ENCODE measurements around the gene ZBED3. TPM values are rescaled to one million over a fixed set of nuclear protein-coding genes. Genes with fewer than 3 reads are reported as not detected.

ZBED3 gene
- total RNA-seq, 1 experiment from 2014 or later = 6.8 TPM

DNA sequence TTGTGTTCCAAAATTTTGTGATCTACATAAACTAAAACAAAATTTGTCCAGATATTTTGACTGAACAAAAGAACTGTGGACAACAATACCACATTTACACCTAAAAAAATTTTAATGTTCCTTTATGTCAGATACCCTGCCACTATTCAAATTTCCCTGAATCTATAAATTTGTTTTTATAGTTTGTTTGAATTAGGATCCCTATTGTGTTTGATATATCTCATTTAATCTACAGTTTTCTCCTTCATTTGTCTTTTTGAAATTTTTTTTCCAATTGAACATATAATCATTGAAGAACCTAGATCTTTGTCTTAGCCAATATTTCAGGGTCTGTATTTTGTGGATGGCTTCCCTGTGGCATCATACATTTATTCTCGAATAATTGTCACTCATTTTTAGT lies 51.1 kb downstream of the ZBED3 start:
- CTCF ChIA-PET = no interaction called here
- H3K9me3 ChIP-seq (ENCODE audit: control insufficient read depth, insufficient read depth, low read depth, low read length) = no peaks in the 10 kb centered on the region
- ATAC-seq (no peak), DNase-seq (ENCODE audit: low read depth, low spot score) (no peak)
- peaks cover 28% of the 10 kb centered on the region for H3K36me3 ChIP-seq (ENCODE audit: control insufficient read depth, insufficient read depth, low read length)
- no peak for TF ChIP-seq TCF7L2 (IDR thresholded peaks at IDR 0.05; ENCODE audit: low read depth, low read length)
- H3K27ac ChIP-seq (ENCODE audit: low read length) = no peak overlapping the region
- no peak overlapping the region for H3K4me3 ChIP-seq (ENCODE audit: low read depth in 2 of 2, low read length in 2 of 2)
- H3K27me3 ChIP-seq (ENCODE audit: control insufficient read depth, insufficient read depth, low read length) = no peaks in the 10 kb centered on the region
- intact Hi-C loops (cut with micrococcal nuclease; ENCODE audit: unreplicated experiment) = no loop called here
- H3K4me1 ChIP-seq (ENCODE audit: control insufficient read depth, insufficient read depth, low read length) = peaks cover 8% of the 10 kb centered on the region
- no TSS peak for BruUV-seq (replicated peaks)
- in situ Hi-C loops (cut with HindIII; ENCODE audit: low pct_unique_long_range_greater_than_20kb, low sequenced_read_pairs) = no loop called here
- POLR2A ChIA-PET = no interaction called here

DNA sequence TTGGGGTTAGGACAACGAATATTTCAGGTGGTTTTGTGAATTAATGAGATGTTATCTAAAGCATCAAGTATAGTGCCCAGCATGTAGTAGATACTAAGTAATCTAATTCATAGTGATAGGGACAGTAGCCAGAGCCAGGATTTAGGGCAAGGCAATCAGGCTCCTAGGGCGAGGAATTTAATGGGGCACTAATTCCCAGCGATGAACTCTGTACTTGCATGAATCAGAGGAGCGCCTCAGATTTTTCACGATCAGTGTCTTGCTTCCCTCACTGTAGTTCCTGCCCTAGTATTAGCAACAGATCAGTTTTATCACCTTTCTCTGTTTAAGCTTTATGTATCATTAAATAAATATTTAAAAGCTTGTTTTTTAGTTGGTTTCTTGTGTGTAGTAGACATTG lies 53.7 kb downstream of the ZBED3 start:
- H3K4me3 ChIP-seq (ENCODE audit: low read depth in 2 of 2, low read length in 2 of 2) = no peak overlapping the region
- ChIA-PET CTCF (no interaction called here), POLR2A (no interaction called here)
- peaks cover 17% of the 10 kb centered on the region; the same call in 1 of the 2 replicates for H3K9me3 ChIP-seq (ENCODE audit: control insufficient read depth, insufficient read depth, low read depth, low read length)
- DNase-seq (ENCODE audit: low read depth, low spot score) (no peak), ATAC-seq (no peak)
- no peak overlapping the region for H3K27ac ChIP-seq (ENCODE audit: low read length)
- TF ChIP-seq SIN3A (IDR thresholded peaks at IDR 0.05; ENCODE audit: borderline replicate concordance, insufficient read depth, low read depth, low read length) (no peak), TCF7L2 (IDR thresholded peaks at IDR 0.05; ENCODE audit: low read depth, low read length) (no peak), POLR2AphosphoS5 (IDR thresholded peaks at IDR 0.05; ENCODE audit: low read depth, low read length) (no peak)
- TF ChIP-seq, protein P1, sequence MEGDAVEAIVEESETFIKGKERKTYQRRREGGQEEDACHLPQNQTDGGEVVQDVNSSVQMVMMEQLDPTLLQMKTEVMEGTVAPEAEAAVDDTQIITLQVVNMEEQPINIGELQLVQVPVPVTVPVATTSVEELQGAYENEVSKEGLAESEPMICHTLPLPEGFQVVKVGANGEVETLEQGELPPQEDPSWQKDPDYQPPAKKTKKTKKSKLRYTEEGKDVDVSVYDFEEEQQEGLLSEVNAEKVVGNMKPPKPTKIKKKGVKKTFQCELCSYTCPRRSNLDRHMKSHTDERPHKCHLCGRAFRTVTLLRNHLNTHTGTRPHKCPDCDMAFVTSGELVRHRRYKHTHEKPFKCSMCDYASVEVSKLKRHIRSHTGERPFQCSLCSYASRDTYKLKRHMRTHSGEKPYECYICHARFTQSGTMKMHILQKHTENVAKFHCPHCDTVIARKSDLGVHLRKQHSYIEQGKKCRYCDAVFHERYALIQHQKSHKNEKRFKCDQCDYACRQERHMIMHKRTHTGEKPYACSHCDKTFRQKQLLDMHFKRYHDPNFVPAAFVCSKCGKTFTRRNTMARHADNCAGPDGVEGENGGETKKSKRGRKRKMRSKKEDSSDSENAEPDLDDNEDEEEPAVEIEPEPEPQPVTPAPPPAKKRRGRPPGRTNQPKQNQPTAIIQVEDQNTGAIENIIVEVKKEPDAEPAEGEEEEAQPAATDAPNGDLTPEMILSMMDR (IDR thresholded peaks at IDR 0.05) = no peak
- TF ChIP-seq, protein P2, sequence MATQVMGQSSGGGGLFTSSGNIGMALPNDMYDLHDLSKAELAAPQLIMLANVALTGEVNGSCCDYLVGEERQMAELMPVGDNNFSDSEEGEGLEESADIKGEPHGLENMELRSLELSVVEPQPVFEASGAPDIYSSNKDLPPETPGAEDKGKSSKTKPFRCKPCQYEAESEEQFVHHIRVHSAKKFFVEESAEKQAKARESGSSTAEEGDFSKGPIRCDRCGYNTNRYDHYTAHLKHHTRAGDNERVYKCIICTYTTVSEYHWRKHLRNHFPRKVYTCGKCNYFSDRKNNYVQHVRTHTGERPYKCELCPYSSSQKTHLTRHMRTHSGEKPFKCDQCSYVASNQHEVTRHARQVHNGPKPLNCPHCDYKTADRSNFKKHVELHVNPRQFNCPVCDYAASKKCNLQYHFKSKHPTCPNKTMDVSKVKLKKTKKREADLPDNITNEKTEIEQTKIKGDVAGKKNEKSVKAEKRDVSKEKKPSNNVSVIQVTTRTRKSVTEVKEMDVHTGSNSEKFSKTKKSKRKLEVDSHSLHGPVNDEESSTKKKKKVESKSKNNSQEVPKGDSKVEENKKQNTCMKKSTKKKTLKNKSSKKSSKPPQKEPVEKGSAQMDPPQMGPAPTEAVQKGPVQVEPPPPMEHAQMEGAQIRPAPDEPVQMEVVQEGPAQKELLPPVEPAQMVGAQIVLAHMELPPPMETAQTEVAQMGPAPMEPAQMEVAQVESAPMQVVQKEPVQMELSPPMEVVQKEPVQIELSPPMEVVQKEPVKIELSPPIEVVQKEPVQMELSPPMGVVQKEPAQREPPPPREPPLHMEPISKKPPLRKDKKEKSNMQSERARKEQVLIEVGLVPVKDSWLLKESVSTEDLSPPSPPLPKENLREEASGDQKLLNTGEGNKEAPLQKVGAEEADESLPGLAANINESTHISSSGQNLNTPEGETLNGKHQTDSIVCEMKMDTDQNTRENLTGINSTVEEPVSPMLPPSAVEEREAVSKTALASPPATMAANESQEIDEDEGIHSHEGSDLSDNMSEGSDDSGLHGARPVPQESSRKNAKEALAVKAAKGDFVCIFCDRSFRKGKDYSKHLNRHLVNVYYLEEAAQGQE (IDR thresholded peaks at IDR 0.05; ENCODE audit: insufficient read depth in 1 of 2, low read depth in 2 of 2, low read length in 1 of 2) = no peak
- in situ Hi-C loops (cut with HindIII; ENCODE audit: low pct_unique_long_range_greater_than_20kb, low sequenced_read_pairs) = no loop called here
- H3K27me3 ChIP-seq (ENCODE audit: control insufficient read depth, insufficient read depth, low read length) = no peaks in the 10 kb centered on the region
- peaks cover 8% of the 10 kb centered on the region for H3K4me1 ChIP-seq (ENCODE audit: control insufficient read depth, insufficient read depth, low read length)
- intact Hi-C loops (cut with micrococcal nuclease; ENCODE audit: unreplicated experiment) = no loop called here
- BruUV-seq (replicated peaks) = no TSS peak
- H3K36me3 ChIP-seq (ENCODE audit: control insufficient read depth, insufficient read depth, low read length) = peaks cover 18% of the 10 kb centered on the region

DNA sequence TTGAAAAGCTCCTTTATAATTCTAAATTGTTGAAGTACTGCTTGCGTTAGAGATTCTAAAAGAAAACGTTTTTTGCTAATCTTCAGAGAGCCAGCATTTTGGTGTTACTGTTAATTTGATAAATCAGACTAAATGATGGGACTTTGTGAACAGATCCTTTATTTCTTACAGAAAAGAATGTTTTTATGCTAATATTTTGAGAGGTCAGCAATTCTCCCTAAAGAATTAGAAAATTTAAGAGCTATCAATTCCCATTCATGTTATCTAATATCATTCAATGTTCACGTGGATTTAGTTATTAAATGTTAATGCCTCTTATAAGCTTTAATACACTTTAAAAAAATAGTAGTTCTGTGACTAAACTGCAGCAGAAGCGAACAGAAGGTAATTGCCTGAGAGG lies 54.5 kb downstream of the ZBED3 start:
- Histone ChIP-seq H3K36me3 (ENCODE audit: control insufficient read depth, insufficient read depth, low read length) (peaks cover 11% of the 10 kb centered on the region), H3K27ac (ENCODE audit: low read length) (no peak overlapping the region), H3K4me3 (ENCODE audit: low read depth in 2 of 2, low read length in 2 of 2) (no peak overlapping the region), H3K4me1 (ENCODE audit: control insufficient read depth, insufficient read depth, low read length) (peaks cover 8% of the 10 kb centered on the region), H3K9me3 (ENCODE audit: control insufficient read depth, insufficient read depth, low read depth, low read length) (peaks cover 18% of the 10 kb centered on the region; the same call in 1 of the 2 replicates), H3K27me3 (ENCODE audit: control insufficient read depth, insufficient read depth, low read length) (no peaks in the 10 kb centered on the region)
- in situ Hi-C loops (cut with HindIII; ENCODE audit: low pct_unique_long_range_greater_than_20kb, low sequenced_read_pairs) (no loop called here), intact Hi-C loops (cut with micrococcal nuclease; ENCODE audit: unreplicated experiment) (no loop called here)
- DNase-seq (ENCODE audit: low read depth, low spot score) = no peak
- CTCF ChIA-PET = no interaction called here
- POLR2A ChIA-PET = no interaction called here
- no TSS peak for BruUV-seq (replicated peaks)
- ATAC-seq = no peak
- no peak for TF ChIP-seq SIN3A (IDR thresholded peaks at IDR 0.05; ENCODE audit: borderline replicate concordance, insufficient read depth, low read depth, low read length)
- TF ChIP-seq, protein P2 (IDR thresholded peaks at IDR 0.05; ENCODE audit: insufficient read depth in 1 of 2, low read depth in 2 of 2, low read length in 1 of 2) = no peak
- TF ChIP-seq POLR2AphosphoS5 (IDR thresholded peaks at IDR 0.05; ENCODE audit: low read depth, low read length) = no peak
- TF ChIP-seq TCF7L2 (IDR thresholded peaks at IDR 0.05; ENCODE audit: low read depth, low read length) = no peak
- TF ChIP-seq, protein P1 (IDR thresholded peaks at IDR 0.05) = no peak

Measured in Panc1 (cell line).